Endometrial microvascular endothelial cells (primary cell): Measurements from ENCODE around the gene MTHFD2. TPM values are rescaled to one million over a fixed set of nuclear protein-coding genes. Genes with fewer than 3 reads are reported as not detected.
"Not testable (repeated sequence)": the region's sequence is repeated elsewhere in the genome, so short reads cannot be mapped to it uniquely, and the experiment has no call there.

ENCODE experiments used
- in situ Hi-C: cut with HindIII; loops from 2 replicates; pipeline ENCODE4 v1.10.0; 2017; ENCODE audit warnings: low sequenced_read_pairs, low pct_unique_long_range_greater_than_20kb; ENCODE audit errors: inconsistent ontology term
- total RNA-seq: library from RNA; depleted of rRNA; stranded (reverse); fragments of >200 nt; gene quantifications from one replicate; pipeline ENCODE4 v1.2.3, GENCODE V29; 2015; ENCODE audit errors: inconsistent ontology term

The MTHFD2 gene
- total RNA-seq, 1 donor from 2014 or later, result 62.7 TPM

DNA sequence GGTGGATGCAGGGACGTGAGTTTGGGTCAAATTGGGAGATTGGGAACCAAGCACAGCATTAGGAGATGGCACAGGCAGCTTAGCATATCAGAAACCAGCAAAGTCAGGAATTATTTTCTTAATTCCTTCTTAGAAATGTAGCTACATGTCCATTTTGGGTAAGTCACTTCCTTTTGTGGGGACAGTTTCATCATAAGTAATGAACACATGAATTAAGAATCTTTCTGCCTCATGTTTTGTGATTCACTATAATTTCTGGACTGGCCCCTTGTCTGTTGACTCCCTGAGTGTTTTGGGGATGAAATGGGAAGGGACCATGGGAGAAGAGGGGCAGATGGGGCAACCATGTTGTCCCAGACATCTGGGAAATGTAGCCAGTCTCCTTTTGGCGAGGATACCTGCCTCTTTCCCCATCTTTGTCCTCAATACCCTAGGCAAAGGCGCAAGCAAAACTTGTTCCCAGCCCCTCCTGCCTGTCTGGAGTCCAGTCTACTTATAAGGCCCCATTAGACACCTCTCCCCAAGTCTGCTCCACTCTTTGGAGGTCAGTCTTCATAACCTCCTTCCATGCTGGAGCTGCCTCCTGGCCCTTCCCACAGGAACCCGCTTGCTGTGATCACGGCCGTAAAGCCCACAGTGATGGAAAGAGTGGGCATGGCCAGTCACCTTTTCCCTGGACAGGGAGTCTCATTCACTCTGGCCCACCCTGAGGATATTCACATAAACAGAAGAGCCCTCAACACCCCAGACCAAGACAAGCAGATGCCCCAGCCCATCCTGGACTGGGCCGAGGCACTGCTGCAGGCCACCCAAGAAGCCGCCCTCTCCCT, 25.7 kb downstream of the MTHFD2 start:
- in situ Hi-C loops, result no loop called here

DNA sequence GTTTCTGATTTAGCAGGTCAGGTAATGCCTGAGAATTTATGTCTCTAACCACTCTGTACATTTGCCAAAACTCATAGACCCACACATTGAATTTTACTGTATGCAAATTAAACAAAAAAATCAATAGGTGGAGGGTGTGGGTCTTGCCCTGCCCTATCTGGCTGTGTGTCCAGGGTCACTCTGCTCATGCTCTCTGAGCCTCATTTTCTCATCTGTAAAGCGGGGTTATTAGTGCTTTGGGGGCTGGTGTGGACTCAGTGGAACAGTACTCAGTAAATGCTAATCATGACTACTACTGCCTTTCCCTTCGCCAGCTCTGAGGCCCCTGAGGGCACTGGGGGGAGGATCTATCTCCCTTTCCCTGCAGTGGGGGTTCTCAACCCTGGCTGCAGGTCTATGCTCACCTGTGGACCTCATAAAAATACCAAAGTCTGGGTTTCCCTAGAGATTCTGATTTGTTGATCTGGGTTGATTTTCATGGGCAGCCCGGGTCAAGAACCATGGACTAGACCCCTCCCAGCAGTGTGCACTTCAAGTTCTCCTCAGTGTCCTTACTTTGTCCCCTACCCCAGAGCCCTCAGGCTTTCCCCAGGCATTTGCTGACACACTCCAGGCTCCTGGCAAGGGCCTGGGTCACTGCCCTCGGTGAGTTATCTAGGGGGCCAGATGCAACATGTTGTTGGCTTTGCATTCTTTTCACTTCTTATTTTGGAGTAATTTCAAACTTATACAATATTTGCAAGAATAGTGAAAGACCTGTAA, 27.5 kb downstream of the MTHFD2 start:
- in situ Hi-C loops, result no loop called here

DNA sequence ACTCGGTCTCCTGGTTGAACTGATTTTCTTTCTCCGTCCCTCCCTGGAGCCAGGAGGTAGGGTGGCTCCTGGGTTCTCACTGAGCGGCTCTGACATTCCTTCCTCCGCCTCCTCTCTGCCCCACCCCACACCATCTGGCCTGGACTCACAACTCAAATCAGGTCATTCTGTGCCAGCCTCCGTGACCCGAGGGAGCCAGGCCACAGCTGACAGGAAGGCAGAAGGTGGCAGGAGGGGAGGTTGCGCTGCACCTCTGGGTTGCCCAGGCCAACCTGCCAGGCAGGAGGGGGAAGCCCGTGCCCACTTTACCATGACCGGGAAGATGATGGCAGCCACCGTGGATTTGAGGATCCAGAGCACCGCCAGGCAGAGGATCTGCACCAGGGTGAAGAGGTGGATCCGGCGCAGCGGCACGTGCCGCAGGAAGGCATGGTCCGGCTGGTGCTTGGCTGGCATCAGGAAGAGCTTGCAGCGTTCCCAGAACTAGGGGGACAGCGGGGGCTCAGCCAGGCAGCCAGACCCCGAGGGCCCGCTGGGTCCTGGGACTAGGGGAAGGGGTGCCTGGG, 28.3 kb downstream of the MTHFD2 start:
- in situ Hi-C loops, result no loop called here

DNA sequence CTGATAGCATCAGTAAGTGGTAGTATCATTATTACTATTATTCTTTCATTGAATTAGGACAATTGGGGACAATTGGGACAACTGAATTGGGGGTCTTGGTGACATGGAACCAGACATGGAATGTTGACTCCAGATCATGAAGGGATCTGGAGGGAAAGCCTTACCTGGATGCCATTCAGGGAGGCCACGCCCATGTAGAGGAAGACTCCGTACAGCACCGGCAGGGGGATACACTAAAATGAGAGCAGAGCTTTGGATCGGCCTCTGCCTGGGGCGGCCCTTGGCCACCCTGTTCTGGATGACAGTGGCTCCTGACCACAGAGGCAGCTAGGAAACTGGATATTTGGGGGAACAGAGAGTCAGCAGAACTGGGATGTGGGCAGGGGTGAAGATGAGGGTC, 29.2 kb downstream of the MTHFD2 start:
- in situ Hi-C loops, result no loop called here

- in situ Hi-C loops, result no loop called here
Observed at GRCh38 chr2:74228772-74229171, 30.4 kb downstream of the MTHFD2 start.

DNA sequence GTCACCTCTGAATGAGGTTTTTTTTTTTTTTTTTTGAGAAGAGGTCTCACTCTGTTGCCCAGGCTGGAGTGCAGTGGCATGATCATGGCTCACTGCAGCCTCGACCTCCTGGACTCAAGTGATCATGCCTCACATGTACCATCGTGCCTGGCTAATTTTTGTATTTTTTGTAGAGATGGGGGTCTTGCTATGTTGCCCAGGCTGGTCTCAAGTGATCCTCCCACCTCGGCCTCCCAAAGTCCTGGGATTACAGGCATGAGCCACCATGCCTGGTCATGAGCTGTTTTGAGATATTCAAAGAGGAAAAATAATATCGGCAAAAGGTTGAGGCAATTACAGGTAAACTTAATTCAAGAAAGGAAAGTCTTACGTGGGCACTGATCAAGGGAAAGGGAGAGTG, 31.4 kb downstream of the MTHFD2 start:
- in situ Hi-C loops, result not testable (repeated sequence)

DNA sequence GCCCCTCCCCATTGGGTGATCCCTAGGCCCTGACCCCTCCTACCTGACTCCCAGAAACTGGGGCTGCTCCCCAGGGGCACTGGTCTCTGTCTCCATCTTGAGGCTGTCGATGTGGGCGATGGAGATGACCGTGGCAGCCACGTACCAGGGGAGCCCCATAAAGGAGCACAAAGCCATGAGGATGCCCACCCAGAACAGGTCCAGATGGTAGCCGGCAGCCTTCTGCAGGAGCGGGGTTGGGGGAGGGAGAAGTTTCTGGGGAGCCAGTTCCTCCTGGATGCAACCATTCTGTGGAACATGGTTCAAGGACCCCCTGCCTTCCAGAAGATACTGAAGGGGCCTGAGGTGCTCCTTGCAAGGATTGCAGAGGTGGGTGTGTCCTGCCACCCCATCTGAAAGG, 34.0 kb downstream of the MTHFD2 start:
- in situ Hi-C loops, result no loop called here

DNA sequence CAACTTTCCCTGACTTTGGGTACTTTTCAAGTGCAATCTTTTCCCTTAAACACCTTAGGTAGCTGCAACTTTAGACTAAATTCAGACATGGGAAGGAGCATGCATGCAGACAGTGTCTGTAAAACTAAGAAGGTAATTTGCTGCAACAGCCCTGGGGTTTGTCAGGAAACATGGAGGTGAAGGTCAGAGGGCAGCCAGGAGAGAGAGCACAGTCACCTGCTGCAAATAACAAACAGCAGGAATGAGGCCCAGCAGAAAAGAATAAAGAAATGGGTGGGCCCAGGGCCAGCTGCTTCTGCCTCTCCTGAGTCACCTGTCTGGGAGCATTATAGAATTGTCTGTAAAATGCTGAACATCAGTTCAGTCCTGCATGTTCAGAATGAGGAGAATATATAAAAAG, 35.2 kb downstream of the MTHFD2 start:
- in situ Hi-C loops, result no loop called here

- in situ Hi-C loops, result no loop called here
Observed at GRCh38 chr2:74235041-74235440, 36.6 kb downstream of the MTHFD2 start.

DNA sequence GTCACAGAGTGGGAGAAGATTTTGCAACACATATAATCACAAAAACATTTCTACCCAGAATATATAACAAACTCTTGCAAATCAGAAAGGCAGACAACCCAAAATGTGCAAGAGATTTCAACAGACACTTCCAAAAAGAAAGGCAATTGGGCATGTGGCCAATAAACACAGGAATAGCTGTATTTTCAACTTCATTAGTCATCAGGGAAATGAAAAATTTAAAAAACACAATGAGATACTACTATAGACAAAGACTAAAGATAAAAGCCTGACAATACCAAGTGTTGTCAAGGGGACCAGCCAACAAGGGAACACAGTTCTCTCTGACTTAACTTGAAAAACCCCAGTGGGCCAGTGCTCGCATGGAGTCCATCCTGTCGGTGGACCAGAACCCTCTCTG, 40.5 kb downstream of the MTHFD2 start:
- in situ Hi-C loops, result no loop called here

- in situ Hi-C loops, result no loop called here
Observed at GRCh38 chr2:74239346-74239745, 40.9 kb downstream of the MTHFD2 start.

DNA sequence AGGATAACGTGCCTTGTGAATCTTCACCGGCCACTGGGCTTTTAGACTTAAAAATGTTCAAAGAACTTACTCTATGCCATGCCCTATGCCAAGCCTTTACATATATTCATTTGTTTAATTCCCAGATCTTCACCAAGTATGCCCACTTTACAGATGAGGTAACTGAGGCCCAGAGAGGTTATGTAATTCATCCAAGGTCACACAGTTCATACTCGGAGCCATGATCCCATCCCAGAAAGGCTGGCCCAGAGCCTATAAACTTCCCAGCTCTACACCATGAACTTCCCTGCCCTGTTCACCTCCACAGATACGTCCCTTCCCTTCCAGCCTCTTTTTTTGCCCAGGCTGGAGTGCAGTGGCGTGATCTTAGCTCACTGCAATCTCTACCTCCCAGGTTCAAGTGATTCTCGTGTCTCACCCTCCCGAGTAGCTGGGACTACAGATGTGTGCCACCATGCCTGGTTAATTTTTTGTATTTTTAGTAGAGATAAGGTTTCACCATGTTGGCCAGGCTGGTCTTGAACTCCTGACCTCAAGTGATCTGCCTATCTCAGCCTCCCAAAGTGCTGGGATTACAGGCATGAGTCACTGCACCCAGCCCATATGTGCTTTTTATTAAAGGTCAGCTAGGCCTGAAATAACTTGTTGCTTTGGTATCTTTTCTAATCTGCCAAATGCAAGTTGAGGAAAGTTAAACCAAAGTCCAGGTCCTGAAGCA, 44.1 kb downstream of the MTHFD2 start:
- in situ Hi-C loops, result no loop called here

GRCh38 chr2:74244286-74244685, 45.9 kb downstream of the MTHFD2 start:
- in situ Hi-C loops, result no loop called here

DNA sequence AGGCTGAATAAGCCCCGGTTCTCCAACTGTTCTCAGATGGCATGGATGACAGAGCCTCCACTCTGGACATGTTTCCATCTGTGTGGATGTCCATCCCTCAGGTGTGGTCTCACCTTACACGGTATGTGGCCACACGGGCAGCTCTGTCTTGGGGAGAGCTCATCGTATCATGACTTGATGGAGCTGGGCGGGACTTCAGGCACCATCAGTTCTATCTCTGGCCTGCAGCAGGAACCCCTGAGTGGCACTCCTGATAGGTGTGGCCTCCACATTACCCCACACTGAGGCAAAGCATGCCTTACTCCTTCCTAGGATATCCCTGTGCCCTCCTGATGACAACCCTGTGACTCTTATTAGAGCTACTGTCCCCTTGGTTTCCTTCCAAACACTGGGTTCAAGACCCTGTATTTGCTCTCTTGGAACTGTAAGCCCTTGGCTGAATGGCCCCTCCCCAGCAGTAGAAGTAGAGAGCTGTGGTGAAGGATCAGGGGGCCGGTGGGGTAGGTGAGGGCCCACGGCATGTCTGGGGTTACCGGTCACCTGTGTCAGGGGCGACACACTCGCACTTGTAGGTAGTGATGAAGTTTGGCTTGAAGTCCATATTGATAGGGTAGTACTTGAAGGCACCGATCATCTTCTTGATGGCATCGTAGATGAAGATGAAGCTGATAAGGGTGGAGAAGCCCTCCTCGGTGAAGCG, 48.2 kb downstream of the MTHFD2 start:
- in situ Hi-C loops, result no loop called here

GRCh38 chr2:74249406-74250122, 51.1 kb downstream of the MTHFD2 start:
- in situ Hi-C loops, result no loop called here

- in situ Hi-C loops, result no loop called here
Observed at GRCh38 chr2:74250189-74250631, 51.8 kb downstream of the MTHFD2 start.

DNA sequence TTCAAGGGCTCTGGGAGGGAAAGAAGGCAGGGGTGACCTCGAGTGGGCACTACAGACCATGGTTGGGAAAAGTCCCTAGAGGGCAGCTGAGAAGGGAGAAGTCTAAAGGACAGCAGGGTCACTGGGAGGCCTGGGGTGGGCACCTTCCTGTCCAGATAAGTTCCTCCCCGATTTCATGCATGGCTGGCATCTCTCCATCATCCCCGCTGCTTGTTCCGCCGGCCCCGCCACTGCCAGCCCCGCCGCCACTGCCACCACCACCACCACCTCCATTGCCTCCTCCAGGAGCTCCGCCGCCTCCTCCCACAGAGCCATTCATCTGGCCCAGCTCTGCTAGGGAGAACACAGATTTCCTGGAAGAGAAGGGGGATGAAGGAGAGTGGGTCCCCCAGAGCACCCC, 53.6 kb downstream of the MTHFD2 start:
- in situ Hi-C loops, result no loop called here

GRCh38 chr2:74252862-74253261, 54.4 kb downstream of the MTHFD2 start:
- in situ Hi-C loops, result no loop called here
